SU-DHL-6 (cell line): Measurements from ENCODE around the gene SLC27A4.

Experiments
- EZH2phosphoT487 ChIP-seq: fragments of 200-600 bp; sonication (generic), shearing (Covaris generic); conservative IDR thresholded peaks from 2 replicates; pipeline ENCODE4 v1.6.1; 2018; ENCODE audit warnings: mild to moderate bottlenecking, antibody characterized with exemption, low read length, moderate library complexity, mixed read lengths
- TF ChIP-seq, protein P1 (sequence below): fragments of 200-600 bp; sonication (generic); IDR thresholded peaks from one replicate; pipeline ENCODE4 v1.5.1; 2017; ENCODE audit warnings: antibody characterized with exemption, mild to moderate bottlenecking, low read length, moderate library complexity; ENCODE audit not compliant: insufficient read depth, poor library complexity, severe bottlenecking

DNA sequence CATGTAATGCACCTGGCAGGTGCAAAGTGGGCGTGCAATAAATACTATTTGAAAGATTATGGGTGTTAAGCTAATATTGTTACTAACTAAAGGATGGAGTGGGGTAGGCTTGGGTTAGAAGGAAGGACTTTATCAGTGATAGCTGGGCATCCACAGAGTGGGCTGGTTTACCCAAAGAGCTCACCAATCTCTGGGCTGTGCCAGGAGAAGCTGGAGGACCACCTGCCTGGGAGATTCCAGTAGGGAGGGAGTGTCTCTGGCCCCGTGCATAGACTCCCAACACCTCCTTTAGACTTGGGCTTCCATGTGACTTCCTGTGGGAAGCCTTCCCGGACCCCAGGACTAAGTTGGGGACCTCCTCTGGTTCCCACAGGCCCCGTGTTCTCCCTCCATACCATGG lies 25.2 kb downstream of the SLC27A4 start:
- no peak for TF ChIP-seq EZH2phosphoT487
- TF ChIP-seq, protein P1, sequence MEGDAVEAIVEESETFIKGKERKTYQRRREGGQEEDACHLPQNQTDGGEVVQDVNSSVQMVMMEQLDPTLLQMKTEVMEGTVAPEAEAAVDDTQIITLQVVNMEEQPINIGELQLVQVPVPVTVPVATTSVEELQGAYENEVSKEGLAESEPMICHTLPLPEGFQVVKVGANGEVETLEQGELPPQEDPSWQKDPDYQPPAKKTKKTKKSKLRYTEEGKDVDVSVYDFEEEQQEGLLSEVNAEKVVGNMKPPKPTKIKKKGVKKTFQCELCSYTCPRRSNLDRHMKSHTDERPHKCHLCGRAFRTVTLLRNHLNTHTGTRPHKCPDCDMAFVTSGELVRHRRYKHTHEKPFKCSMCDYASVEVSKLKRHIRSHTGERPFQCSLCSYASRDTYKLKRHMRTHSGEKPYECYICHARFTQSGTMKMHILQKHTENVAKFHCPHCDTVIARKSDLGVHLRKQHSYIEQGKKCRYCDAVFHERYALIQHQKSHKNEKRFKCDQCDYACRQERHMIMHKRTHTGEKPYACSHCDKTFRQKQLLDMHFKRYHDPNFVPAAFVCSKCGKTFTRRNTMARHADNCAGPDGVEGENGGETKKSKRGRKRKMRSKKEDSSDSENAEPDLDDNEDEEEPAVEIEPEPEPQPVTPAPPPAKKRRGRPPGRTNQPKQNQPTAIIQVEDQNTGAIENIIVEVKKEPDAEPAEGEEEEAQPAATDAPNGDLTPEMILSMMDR, result no peak
